SK-N-SH (cell line): Measurements from ENCODE around the gene PXDN.

ENCODE experiments used
- CHD2 ChIP-seq: fragments of 150-350 bp; IDR thresholded peaks from 2 replicates; pipeline ENCODE4 v1.6.1; 2018; ENCODE audit warnings: low read length; ENCODE audit not compliant: partially characterized antibody
- EP300 ChIP-seq, 2 experiments: IDR thresholded peaks; 2 replicates each; pipeline versions ENCODE4 v1.4.0 to v1.6.1; 2012; ENCODE audit warnings: borderline replicate concordance in 1 of 2, low read depth in 1 of 2, low read length in 1 of 2
- EZH2phosphoT487 ChIP-seq: fragments of 200-600 bp; sonication (generic); IDR thresholded peaks from 2 replicates; pipeline ENCODE4 v1.6.1; 2017; ENCODE audit warnings: low read depth, mixed run types, mild to moderate bottlenecking, antibody characterized with exemption, moderate library complexity, borderline replicate concordance
- GABPA ChIP-seq: IDR thresholded peaks from 2 replicates; pipeline ENCODE4 v1.4.0; 2012; ENCODE audit warnings: low read depth, mild to moderate bottlenecking
- JUND ChIP-seq: IDR thresholded peaks from 2 replicates; pipeline ENCODE4 v1.4.0; 2012
- MXI1 ChIP-seq: IDR thresholded peaks from 2 replicates; pipeline ENCODE4 v1.6.1; 2012; ENCODE audit warnings: mild to moderate bottlenecking, low read depth, low read length, improper control_type of control experiment
- NRF1 ChIP-seq: IDR thresholded peaks from 2 replicates; pipeline ENCODE4 v1.6.1; 2012; ENCODE audit warnings: low read depth, mild to moderate bottlenecking, low read length
- TAF1 ChIP-seq: IDR thresholded peaks from 2 replicates; pipeline ENCODE4 v1.6.1; 2012; ENCODE audit warnings: low read depth, mild to moderate bottlenecking, low read length, moderate library complexity, borderline replicate concordance
- YY1 ChIP-seq: IDR thresholded peaks from 2 replicates; pipeline ENCODE4 v1.4.0; 2012; ENCODE audit warnings: low read depth, mild to moderate bottlenecking
- TF ChIP-seq, protein P1 (sequence below): fragments of 200-600 bp; sonication (generic); IDR thresholded peaks from 2 replicates; pipeline ENCODE4 v1.6.1; 2017; ENCODE audit warnings: antibody characterized with exemption, mild to moderate bottlenecking, moderate library complexity
- TF ChIP-seq, protein P2 (sequence below): IDR thresholded peaks from 2 replicates; pipeline ENCODE4 v1.4.0; 2012; ENCODE audit warnings: low read depth
- TF ChIP-seq, protein P3 (sequence below): fragments of 150-350 bp; IDR thresholded peaks from 2 replicates; pipeline ENCODE4 v1.6.1; 2016; ENCODE audit warnings: mild to moderate bottlenecking, low read depth, low read length

DNA sequence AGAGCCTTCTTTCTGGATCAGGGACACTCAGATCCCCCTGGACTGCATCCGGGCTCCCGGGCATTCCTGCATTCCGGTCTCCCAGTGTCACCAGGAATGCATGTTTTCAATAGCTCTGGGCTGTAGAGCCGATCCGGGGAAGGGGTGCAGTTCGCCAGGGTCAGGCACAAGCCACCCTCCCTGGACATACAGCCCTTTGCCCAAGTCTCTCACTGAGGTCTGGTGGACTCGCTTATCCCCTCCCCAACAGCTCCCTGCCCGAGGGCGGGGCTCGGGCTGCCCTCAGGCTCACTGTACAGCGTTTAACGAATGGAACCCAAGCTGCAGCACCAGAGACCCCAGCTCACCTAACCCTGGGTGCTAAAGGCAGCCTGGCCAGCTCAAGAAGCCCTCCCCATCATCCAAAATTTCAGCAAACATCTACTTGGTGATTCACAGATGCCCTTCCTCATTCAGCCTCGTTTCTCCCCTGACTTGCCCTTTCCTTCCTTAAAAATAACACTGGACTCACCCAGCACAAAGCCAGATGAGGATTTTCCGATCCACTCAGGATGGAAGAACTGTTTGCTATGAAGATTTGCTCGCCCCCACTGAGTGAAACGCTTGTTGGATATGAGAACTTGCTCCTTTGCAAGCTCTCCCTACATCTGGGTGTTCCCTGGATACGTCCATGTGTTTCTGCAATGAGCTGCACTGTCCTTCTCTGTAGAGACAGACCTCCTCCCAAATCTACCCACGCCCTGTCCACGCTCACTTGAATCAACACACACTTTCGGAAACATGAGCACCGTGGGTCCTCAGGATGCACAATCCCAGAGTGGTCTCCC is 58.1 kb downstream of the PXDN start:
- TF ChIP-seq NRF1 (no peak), JUND (no peak; the same call in 1 of the 2 replicates), GABPA (no peak), EZH2phosphoT487 (no peak), YY1 (no peak), TAF1 (no peak), EP300 (IDR thresholded peaks at IDR 0.05; ENCODE audit: borderline replicate concordance in 1 of 2, low read depth in 1 of 2, low read length in 1 of 2) (no peak), MXI1 (no peak), CHD2 (no peak)
- TF ChIP-seq, protein P1, sequence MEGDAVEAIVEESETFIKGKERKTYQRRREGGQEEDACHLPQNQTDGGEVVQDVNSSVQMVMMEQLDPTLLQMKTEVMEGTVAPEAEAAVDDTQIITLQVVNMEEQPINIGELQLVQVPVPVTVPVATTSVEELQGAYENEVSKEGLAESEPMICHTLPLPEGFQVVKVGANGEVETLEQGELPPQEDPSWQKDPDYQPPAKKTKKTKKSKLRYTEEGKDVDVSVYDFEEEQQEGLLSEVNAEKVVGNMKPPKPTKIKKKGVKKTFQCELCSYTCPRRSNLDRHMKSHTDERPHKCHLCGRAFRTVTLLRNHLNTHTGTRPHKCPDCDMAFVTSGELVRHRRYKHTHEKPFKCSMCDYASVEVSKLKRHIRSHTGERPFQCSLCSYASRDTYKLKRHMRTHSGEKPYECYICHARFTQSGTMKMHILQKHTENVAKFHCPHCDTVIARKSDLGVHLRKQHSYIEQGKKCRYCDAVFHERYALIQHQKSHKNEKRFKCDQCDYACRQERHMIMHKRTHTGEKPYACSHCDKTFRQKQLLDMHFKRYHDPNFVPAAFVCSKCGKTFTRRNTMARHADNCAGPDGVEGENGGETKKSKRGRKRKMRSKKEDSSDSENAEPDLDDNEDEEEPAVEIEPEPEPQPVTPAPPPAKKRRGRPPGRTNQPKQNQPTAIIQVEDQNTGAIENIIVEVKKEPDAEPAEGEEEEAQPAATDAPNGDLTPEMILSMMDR: no peak
- TF ChIP-seq, protein P2, sequence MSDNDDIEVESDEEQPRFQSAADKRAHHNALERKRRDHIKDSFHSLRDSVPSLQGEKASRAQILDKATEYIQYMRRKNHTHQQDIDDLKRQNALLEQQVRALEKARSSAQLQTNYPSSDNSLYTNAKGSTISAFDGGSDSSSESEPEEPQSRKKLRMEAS: no peak
- TF ChIP-seq, protein P3, sequence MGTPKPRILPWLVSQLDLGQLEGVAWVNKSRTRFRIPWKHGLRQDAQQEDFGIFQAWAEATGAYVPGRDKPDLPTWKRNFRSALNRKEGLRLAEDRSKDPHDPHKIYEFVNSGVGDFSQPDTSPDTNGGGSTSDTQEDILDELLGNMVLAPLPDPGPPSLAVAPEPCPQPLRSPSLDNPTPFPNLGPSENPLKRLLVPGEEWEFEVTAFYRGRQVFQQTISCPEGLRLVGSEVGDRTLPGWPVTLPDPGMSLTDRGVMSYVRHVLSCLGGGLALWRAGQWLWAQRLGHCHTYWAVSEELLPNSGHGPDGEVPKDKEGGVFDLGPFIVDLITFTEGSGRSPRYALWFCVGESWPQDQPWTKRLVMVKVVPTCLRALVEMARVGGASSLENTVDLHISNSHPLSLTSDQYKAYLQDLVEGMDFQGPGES: no peak
